Nephron (organoid): Measurements from ENCODE around the gene RBM28.

Source experiments
- H3K27ac Mint-ChIP-seq, 3 experiments: 2 replicates each; pipeline ENCODE4 v1.8.0; 2020; ENCODE audit warnings: mixed read lengths in 3 of 3, mild to moderate bottlenecking in 2 of 3, moderate library complexity in 1 of 3
- H3K27me3 Mint-ChIP-seq: 2 replicates; pipeline ENCODE4 v1.8.0; 2021; ENCODE audit warnings: low read depth, mild to moderate bottlenecking, moderate library complexity, mixed read lengths
- H3K36me3 Mint-ChIP-seq: 2 replicates; pipeline ENCODE4 v1.8.0; 2020; ENCODE audit warnings: low read depth, mixed read lengths
- H3K4me1 Mint-ChIP-seq: 2 replicates; pipeline ENCODE4 v1.8.0; 2020; ENCODE audit warnings: mixed read lengths
- H3K4me3 Mint-ChIP-seq, 3 experiments: 2 replicates each; pipeline ENCODE4 v1.8.0; 2020; ENCODE audit warnings: mild to moderate bottlenecking in 3 of 3, mixed read lengths in 3 of 3, moderate library complexity in 2 of 3
- H3K9me3 Mint-ChIP-seq: 2 replicates; pipeline ENCODE4 v1.8.0; 2020; ENCODE audit warnings: mixed read lengths
- CTCF ChIP-seq, 3 experiments: fragments of 200-600 bp; sonication (generic); IDR thresholded peaks; one replicate each; pipeline ENCODE4 v1.5.0; 2021; ENCODE audit warnings: antibody characterized with exemption in 3 of 3; ENCODE audit not compliant: unreplicated experiment in 3 of 3

Gene RBM28

DNA sequence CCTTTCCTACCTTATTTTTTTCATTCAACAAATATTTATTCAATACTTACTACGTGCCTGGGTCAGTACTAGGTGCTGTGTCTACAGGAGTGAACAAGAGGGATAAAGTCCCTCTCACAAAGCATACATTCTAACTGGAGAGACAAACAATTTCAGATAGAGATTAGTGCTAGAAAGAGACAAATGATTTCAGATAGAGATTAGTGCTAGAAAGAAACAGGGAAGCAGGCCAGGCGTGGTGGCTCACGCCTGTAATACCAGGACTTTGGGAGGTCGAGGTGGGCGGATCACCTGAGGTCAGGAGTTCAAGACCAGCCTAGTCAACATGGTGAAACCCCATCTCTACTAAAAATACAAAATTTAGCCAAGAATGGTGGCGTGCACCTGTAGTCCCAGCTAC lies 34.6 kb downstream of the RBM28 start:
- no peaks in the 10 kb centered on the region for H3K4me1 Mint-ChIP-seq
- no peaks in the 10 kb centered on the region for H3K27me3 Mint-ChIP-seq
- H3K9me3 Mint-ChIP-seq = no peaks in the 10 kb centered on the region

GRCh38 chr7:128307061-128307460 lies 36.6 kb downstream of the RBM28 start:
- no peaks in the 10 kb centered on the region for H3K27me3 Mint-ChIP-seq
- TF ChIP-seq CTCF (IDR thresholded peaks at IDR 0.05; ENCODE audit: unreplicated experiment in 3 of 3) = no peak
- H3K4me1 Mint-ChIP-seq = peaks cover 5% of the 10 kb centered on the region
- H3K9me3 Mint-ChIP-seq = no peaks in the 10 kb centered on the region
- no peak overlapping the region for H3K27ac Mint-ChIP-seq
- peaks cover 73% of the 10 kb centered on the region for H3K36me3 Mint-ChIP-seq
- H3K4me3 Mint-ChIP-seq = no peak overlapping the region

More for the DNA sequence above, 34.6 kb downstream of the RBM28 start:
- H3K27ac Mint-ChIP-seq = no peak overlapping the region
- TF ChIP-seq CTCF (IDR thresholded peaks at IDR 0.05; ENCODE audit: unreplicated experiment in 3 of 3) = no peak
- H3K4me3 Mint-ChIP-seq = no peak overlapping the region
- H3K36me3 Mint-ChIP-seq = peaks cover 80% of the 10 kb centered on the region

DNA sequence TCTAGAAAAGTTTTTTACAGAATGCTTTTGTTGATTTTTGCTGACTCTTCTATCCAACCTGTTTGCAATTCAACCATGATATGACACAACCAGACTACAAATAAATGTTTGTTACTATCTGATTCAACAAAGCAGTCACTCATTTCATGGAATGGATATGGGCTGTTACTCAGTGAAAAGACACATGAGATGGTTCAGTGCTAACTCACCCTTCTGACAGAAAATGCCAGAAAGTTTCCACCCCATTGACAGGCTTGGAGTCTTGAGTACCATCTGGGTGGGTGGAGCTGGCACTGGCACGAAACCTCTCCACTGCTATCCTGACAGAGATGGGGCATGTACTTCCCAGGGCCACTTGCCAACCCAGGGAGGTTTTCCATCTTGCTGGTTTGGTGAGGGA lies 39.5 kb downstream of the RBM28 start:
- Mint-ChIP-seq H3K9me3 (no peaks in the 10 kb centered on the region), H3K4me3 (no peak overlapping the region), H3K36me3 (peaks cover 47% of the 10 kb centered on the region), H3K27me3 (peaks cover 4% of the 10 kb centered on the region), H3K4me1 (peaks cover 7% of the 10 kb centered on the region), H3K27ac (no peak overlapping the region)
- no peak for TF ChIP-seq CTCF (IDR thresholded peaks at IDR 0.05; ENCODE audit: unreplicated experiment in 3 of 3)

DNA sequence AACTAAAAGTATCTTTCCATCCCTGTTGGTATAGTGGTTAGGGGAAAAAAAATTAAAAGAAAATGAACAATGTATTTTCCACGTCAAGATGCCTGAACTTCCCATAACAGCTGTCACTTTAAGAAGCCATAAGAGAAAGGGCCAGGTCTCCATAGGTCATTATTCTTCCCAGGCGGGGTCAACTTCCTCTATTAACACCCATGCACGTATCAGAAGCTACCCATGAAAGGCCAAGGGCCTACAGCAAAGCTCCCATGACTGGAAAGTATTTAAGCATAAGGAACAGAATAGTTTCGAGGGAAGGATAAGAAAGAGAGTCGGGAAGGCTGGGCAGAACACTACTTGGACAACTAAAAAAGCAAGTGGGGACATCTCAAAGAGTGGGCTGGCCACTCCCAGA lies 40.1 kb downstream of the RBM28 start:
- peaks cover 9% of the 10 kb centered on the region for H3K27me3 Mint-ChIP-seq
- H3K4me1 Mint-ChIP-seq = peaks cover 7% of the 10 kb centered on the region
- TF ChIP-seq CTCF (IDR thresholded peaks at IDR 0.05; ENCODE audit: unreplicated experiment in 3 of 3) = no peak
- H3K4me3 Mint-ChIP-seq = no peak overlapping the region
- no peaks in the 10 kb centered on the region for H3K9me3 Mint-ChIP-seq
- peaks cover 43% of the 10 kb centered on the region for H3K36me3 Mint-ChIP-seq
- no peak overlapping the region for H3K27ac Mint-ChIP-seq

DNA sequence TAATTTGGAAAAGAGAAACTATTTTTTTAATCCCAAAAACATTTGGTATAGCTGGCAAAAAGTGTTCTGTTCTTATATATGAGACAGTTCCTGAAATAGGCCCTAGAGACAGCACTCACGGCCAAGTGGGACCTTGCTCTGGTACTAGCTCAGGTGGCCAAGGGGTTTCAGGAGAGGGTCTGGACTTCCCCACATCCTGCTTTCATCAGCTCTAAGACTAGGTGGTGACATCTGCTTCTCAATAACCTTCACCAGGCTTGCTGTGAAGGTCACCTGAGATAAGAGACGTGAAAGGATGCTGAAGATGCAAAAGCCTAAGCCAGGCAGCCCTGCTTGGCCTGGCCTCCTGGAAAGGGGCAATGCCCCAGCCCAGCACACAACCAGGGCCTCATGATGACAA lies 40.6 kb downstream of the RBM28 start:
- Mint-ChIP-seq H3K4me1 (peaks cover 7% of the 10 kb centered on the region), H3K36me3 (peaks cover 42% of the 10 kb centered on the region), H3K27me3 (peaks cover 9% of the 10 kb centered on the region), H3K27ac (no peak overlapping the region), H3K4me3 (no peak overlapping the region), H3K9me3 (no peaks in the 10 kb centered on the region)
- no peak for TF ChIP-seq CTCF (IDR thresholded peaks at IDR 0.05; ENCODE audit: unreplicated experiment in 3 of 3)

DNA sequence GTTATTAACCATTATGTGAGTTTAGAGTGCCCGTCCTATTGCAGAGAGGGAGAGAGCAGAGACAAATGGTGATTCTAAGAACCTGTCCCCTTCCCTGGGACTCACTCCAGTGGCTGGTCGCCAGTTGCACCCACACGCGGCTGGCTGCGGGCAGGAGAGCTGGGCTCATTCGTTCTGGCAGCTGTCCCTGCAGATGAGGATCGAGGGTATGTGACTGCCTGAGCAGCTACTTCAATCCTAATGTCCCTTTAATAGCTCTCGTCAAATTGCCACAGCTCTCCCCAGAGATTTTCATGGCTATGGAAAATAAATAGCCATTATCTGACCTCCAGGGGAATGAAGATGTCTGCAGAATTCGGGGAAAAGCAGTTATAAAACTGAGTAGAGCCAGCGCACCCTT lies 41.6 kb downstream of the RBM28 start:
- peaks cover 9% of the 10 kb centered on the region for H3K27me3 Mint-ChIP-seq
- no peak overlapping the region for H3K4me3 Mint-ChIP-seq
- peaks cover 7% of the 10 kb centered on the region for H3K4me1 Mint-ChIP-seq
- no peak overlapping the region for H3K27ac Mint-ChIP-seq
- H3K9me3 Mint-ChIP-seq = no peaks in the 10 kb centered on the region
- TF ChIP-seq CTCF (IDR thresholded peaks at IDR 0.05; ENCODE audit: unreplicated experiment in 3 of 3) = no peak
- H3K36me3 Mint-ChIP-seq = peaks cover 36% of the 10 kb centered on the region
